OCI-LY3 (cell line): ENCODE data around the gene ERLEC1.

Source experiments
- H2AFZ ChIP-seq: fragments of 200-600, 300-600 bp; shearing (Covaris generic); 2 replicates; pipeline ENCODE4 v1.6.0; 2014; ENCODE audit warnings: antibody characterized with exemption, low read depth, low read length
- H3K27ac ChIP-seq: fragments of 200-600, 300-600 bp; sonication (generic); 2 replicates; pipeline ENCODE4 v1.5.1; 2014; ENCODE audit warnings: mild to moderate bottlenecking, low read length, moderate library complexity, mixed read lengths
- H3K27me3 ChIP-seq: fragments of 200-600, 300-600 bp; sonication (generic); 2 replicates; pipeline ENCODE4 v1.6.1; 2014; ENCODE audit warnings: low read depth, low read length, mixed read lengths
- H3K36me3 ChIP-seq: fragments of 200-600, 300-600 bp; sonication (generic); replicated peaks from 2 replicates; pipeline ENCODE3; 2014; ENCODE audit warnings: low read depth, low read length, mixed read lengths
- H3K4me1 ChIP-seq: fragments of 300-600, 200-600 bp; sonication (generic); 2 replicates; pipeline ENCODE4 v1.6.1; 2014; ENCODE audit warnings: low read length, mixed read lengths
- H3K4me2 ChIP-seq: fragments of 200-600, 300-600 bp; sonication (generic); 2 replicates; pipeline ENCODE4 v1.6.1; 2014; ENCODE audit warnings: low read length, mixed read lengths
- H3K4me3 ChIP-seq: fragments of 300-600, 200-600 bp; sonication (generic); 2 replicates; pipeline ENCODE4 v1.5.1; 2014; ENCODE audit warnings: antibody characterized with exemption, mild to moderate bottlenecking, low read length, moderate library complexity
- H3K79me2 ChIP-seq: fragments of 300-600, 200-600 bp; shearing (Covaris generic); 2 replicates; pipeline ENCODE4 v1.6.1; 2014; ENCODE audit warnings: mild to moderate bottlenecking, low read length, mixed read lengths
- H3K9ac ChIP-seq: fragments of 300-600, 200-600 bp; shearing (Covaris generic); 2 replicates; pipeline ENCODE4 v1.6.0; 2014; ENCODE audit warnings: mild to moderate bottlenecking, low read length, moderate library complexity
- H3K9me3 ChIP-seq: fragments of 200-600, 300-600 bp; shearing (Covaris generic); 2 replicates; pipeline ENCODE4 v1.6.1; 2014; ENCODE audit warnings: low read length, mixed read lengths; ENCODE audit not compliant: insufficient read depth
- H4K20me1 ChIP-seq: fragments of 200-600, 300-600 bp; sonication (generic); 2 replicates; pipeline ENCODE4 v1.6.1; 2016; ENCODE audit warnings: low read length, mixed read lengths; ENCODE audit not compliant: insufficient read depth
- CTCF ChIP-seq: fragments of 200-600, 300-600 bp; sonication (generic); IDR thresholded peaks from 2 replicates; pipeline ENCODE4 v1.5.1; 2014; ENCODE audit warnings: antibody characterized with exemption, low read length, low read depth
- EZH2phosphoT487 ChIP-seq: fragments of 200-600 bp; shearing (Covaris generic); IDR thresholded peaks from 2 replicates; pipeline ENCODE4 v1.6.1; 2018; ENCODE audit warnings: antibody characterized with exemption, mixed run types, low read depth

ERLEC1 gene

DNA sequence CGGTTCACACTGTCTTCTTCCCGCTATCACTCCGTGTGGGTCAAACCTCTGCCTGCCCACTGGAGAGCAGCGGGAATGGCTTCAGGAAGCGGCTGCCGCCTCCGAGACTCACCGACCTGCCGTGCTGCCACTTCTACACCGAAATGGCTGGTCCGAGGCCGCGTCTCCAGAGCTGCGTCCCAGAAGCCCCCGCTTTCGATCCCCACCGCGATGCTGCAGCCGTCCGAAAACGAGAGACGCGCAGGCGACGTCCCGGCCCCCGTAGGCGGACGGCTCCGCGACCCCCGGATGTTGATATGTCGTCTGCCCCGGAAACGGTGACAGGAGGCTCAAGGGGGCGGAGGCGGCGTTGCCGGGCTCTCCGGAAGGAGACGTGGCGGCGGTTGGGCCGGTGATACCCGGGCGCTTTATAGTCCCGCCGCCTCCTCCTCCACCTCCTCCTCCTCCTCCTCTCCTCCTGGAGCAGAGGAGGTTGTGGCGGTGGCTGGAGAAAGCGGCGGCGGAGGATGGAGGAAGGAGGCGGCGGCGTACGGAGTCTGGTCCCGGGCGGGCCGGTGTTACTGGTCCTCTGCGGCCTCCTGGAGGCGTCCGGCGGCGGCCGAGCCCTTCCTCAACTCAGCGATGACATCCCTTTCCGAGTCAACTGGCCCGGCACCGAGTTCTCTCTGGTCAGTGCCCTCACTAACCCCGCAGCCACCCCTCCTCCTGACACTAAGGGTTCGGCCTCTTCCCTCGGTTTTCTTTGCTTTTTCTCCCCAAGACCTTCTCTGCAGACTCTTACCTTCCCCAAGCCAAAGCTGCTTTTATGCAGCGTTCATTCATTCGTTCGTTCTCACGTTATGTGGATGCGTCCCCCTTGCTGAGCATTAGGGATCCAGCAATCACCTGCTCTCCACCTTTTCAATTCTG lies at the start of gene ERLEC1, which contains the start of gene ASB3:
ERLEC1 (plus strand) TSS at position 340 of the 909 bp plus-strand sequence; CDS start at position 507, 167 bp downstream.
ASB3 (minus strand) TSS at position 249 of the 909 bp plus-strand sequence. CDS start 21,381 bp downstream, outside the sequence.
- Histone ChIP-seq H3K4me1 (peaks cover 19% of the 10 kb centered on the region), H3K4me2 (peak within 1 kb of the TSS; percentile 87), H4K20me1 (no peaks in the 10 kb centered on the region), H3K36me3 (peaks cover 3% of the 10 kb centered on the region), H3K27ac (peak within 1 kb of the TSS; percentile 71), H3K27me3 (no peaks in the 10 kb centered on the region), H2AFZ (peak within 1 kb of the TSS; percentile 68), H3K4me3 (peak within 1 kb of the TSS; percentile 98), H3K79me2 (peaks cover 97% of the 10 kb centered on the region), H3K9me3 (no peaks in the 10 kb centered on the region), H3K9ac (peak within 1 kb of the TSS; percentile 92)
- TF ChIP-seq CTCF (no peak), EZH2phosphoT487 (no peak)

DNA sequence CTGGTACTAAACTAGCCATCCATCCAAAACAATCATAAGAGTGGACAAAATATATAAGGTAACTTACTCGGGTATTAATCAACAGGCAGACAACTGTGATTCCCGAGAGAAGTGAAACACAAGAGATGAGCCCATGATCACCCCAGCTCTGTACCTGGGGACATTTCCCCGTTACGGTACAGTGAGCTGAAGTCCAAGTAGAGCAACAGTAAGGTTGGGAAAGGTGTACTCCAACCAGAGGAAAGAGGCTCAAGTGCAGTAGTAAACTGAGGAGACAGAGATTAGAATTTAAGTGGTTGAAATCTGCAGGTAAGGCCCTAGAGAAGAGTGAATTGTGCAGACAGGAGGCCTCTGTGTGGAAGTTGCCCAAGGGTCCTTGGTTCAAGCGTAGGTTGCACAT lies 49.8 kb upstream of the ERLEC1 start:
- peaks cover 15% of the 10 kb centered on the region for H3K4me1 ChIP-seq
- no peak overlapping the region for H2AFZ ChIP-seq
- H3K27me3 ChIP-seq, result no peaks in the 10 kb centered on the region
- H4K20me1 ChIP-seq, result no peaks in the 10 kb centered on the region
- no peak overlapping the region for H3K4me3 ChIP-seq
- no peak overlapping the region for H3K9ac ChIP-seq
- no peak overlapping the region for H3K27ac ChIP-seq
- no peak overlapping the region for H3K4me2 ChIP-seq
- no peaks in the 10 kb centered on the region for H3K9me3 ChIP-seq
- TF ChIP-seq EZH2phosphoT487, result no peak
- H3K36me3 ChIP-seq, result peaks cover 11% of the 10 kb centered on the region
- no peaks in the 10 kb centered on the region for H3K79me2 ChIP-seq

DNA sequence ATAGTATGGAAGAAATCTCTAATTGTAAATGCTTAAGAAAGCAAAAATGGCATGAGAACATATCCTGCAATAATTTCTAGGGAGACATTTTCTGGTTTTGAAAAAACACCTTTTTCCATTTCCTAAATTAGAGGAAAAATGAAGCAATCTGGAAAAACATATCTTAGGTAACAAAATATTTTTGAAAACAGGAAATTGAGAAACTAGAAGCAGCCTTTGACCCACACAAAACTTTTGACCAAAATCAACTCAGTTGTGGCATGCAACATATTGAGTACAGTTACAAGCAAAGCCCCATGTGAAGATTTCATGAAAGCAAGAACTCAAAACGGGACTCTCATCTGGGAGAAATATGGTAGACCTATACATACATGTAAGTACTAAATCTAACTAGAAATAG lies 47.8 kb upstream of the ERLEC1 start:
- Histone ChIP-seq H3K36me3 (peaks cover 8% of the 10 kb centered on the region), H3K9ac (no peak overlapping the region), H3K9me3 (no peaks in the 10 kb centered on the region), H4K20me1 (no peaks in the 10 kb centered on the region), H3K79me2 (no peaks in the 10 kb centered on the region), H3K27ac (no peak overlapping the region), H3K27me3 (no peaks in the 10 kb centered on the region), H3K4me3 (no peak overlapping the region), H3K4me1 (peaks cover 15% of the 10 kb centered on the region), H3K4me2 (no peak overlapping the region), H2AFZ (no peak overlapping the region)
- TF ChIP-seq CTCF, result no peak
- no peak for TF ChIP-seq EZH2phosphoT487

DNA sequence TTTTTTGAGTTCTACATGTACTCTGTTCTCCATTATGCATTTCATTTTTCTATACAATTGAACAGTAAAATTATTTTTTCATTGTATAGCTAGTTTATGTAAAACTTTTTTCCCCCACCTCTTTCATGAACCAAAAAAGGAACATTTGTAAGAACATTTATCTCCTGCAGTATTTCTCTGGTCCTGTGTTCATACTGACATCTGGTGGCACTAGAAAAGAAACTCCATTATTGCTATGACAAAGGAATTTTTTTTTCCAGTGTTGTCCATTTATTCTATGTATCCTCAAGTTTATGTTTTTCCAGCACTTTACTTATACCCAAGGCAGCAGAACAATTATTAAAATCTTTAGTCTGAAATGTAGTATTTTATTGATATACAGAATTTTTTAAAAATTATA lies 46.7 kb upstream of the ERLEC1 start:
- TF ChIP-seq CTCF (peak; percentile 57), EZH2phosphoT487 (no peak)
- H3K4me3 ChIP-seq, result no peak overlapping the region

More for the DNA sequence above, 46.7 kb upstream of the ERLEC1 start:
- Histone ChIP-seq H3K79me2 (no peaks in the 10 kb centered on the region), H4K20me1 (no peaks in the 10 kb centered on the region), H3K9me3 (no peaks in the 10 kb centered on the region), H3K27ac (no peak overlapping the region), H2AFZ (no peak overlapping the region), H3K4me1 (peaks cover 24% of the 10 kb centered on the region), H3K27me3 (no peaks in the 10 kb centered on the region), H3K36me3 (peaks cover 8% of the 10 kb centered on the region), H3K9ac (no peak overlapping the region), H3K4me2 (no peak overlapping the region)
